ENCODE data around the gene BMPR1A. TPM values are rescaled to one million over a fixed set of nuclear protein-coding genes. Genes with fewer than 3 reads are reported as not detected.
"Not testable (repeated sequence)": the region's sequence is repeated elsewhere in the genome, so short reads cannot be mapped to it uniquely, and the experiment has no call there.

The BMPR1A gene
- total RNA-seq, 4 donors from 2014 or later = 72.7 to 89.5 (median 84.2) TPM

- Histone ChIP-seq H3K27me3 (no peaks in the 10 kb centered on the region), H3K36me3 (no peaks in the 10 kb centered on the region), H3K4me3 (replicated peaks in 1 of 3) (no peak overlapping the region), H3K4me1 (peaks cover 7 to 29% of the 10 kb centered on the region in 2 donors), H3K27ac (no peak overlapping the region), H3K9me3 (no peaks in the 10 kb centered on the region)
- WGBS, 2 donors = 85 to 88% methylated on average over 7 of the region's 7 CpGs
- no peak for TF ChIP-seq POLR2A (IDR thresholded peaks at IDR 0.05)
- no peak for DNase-seq
- intact Hi-C loops (cut with DNase I) = no loop called here
Observed at GRCh38 chr10:86952106-86952505, 195.7 kb downstream of the BMPR1A start.

DNA sequence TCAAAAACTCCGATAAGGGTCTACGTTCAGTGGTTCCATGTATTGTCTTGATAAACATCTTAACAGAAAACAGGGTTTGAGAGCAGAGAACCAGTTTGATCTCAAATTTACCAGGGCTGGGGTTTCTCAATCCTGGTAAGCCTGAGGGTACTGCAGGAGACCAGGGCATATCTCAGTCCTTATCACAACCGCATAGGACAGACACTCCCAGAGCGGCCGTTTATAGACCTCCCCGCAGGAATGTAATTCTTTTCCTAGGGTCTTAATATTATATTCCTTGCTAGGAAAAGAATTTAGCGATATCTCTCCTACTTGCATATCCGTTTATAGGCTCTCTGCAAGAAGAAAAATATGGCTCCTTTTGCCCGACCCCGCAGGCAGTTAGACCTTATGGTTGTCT, 196.3 kb downstream of the BMPR1A start:
- H3K4me3 ChIP-seq (replicated peaks in 1 of 3); intact Hi-C loops (cut with DNase I); H3K36me3 ChIP-seq; DNase-seq; H3K27ac ChIP-seq; H3K27me3 ChIP-seq; H3K9me3 ChIP-seq: not testable (repeated sequence)
- H3K4me1 ChIP-seq = peaks cover 7 to 32% of the 10 kb centered on the region in 2 donors
- 95 to 96% methylated on average over 10 of the region's 10 CpGs for WGBS, 2 donors

DNA sequence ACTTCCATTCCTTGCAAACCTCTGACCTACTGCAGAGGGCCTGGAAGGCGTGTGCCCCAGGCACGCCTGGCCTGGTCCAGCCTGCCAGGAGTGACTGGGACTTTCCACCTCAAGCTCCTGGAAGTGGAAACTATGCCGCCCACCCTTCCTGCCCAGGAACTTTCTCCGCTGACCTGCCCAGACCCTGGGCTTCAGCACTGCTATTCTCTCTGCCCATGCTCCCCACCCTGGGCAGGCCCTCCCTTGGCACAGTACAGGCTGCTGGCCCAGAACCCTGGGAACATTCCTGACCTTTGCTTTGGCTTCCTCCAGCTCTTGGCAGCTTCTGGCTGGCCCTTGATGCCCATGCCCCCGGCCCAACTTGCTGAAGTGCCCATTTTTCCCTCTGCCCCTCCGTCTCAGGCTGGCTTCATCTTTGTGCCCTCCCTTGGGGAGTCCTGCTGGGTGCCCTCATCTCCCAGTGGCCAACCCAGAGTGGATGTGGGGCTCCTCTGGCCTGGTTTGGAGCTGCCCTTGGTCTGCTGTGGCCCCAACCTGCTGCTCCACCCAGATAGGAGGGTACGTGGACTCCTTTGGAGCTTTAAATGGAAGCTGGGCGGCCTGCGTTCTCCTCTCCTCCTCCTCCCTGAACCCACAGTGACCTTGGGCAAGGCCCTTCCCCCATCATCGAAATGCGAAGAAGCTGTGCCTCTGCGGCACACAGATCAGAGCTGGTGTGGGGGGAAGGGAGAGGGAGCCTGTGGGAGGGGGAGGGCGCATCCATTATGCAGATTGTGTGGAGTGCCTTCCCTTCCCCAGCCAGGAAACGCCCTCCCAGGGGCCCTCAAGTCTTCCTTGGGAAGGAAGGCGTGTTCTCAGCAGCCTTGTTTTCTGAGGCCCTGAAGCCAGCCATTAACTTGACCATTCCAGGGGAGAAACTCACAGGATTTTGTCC, 197.6 kb downstream of the BMPR1A start:
- peak in 1 of 2 donors; percentile 47 for DNase-seq
- Histone ChIP-seq H3K27me3 (no peaks in the 10 kb centered on the region), H3K27ac (peak overlapping the region; percentile 61 to 85 (median 83)), H3K4me3 (replicated peaks in 1 of 3) (no peak overlapping the region), H3K4me1 (peaks cover 7 to 42% of the 10 kb centered on the region in 2 donors), H3K36me3 (no peaks in the 10 kb centered on the region), H3K9me3 (no peaks in the 10 kb centered on the region)
- intact Hi-C loops (cut with DNase I) = no loop called here
- WGBS, 2 donors = 58 to 67% methylated on average over 7 to 15 of the region's 15 CpGs
- TF ChIP-seq POLR2A (IDR thresholded peaks at IDR 0.05) = no peak
- TF ChIP-seq CTCF (IDR thresholded peaks at IDR 0.05) = no peak

GRCh38 chr10:86954681-86955500, 198.5 kb downstream of the BMPR1A start:
- Histone ChIP-seq H3K27me3 (no peaks in the 10 kb centered on the region), H3K36me3 (no peaks in the 10 kb centered on the region), H3K4me1 (peaks cover 7 to 51% of the 10 kb centered on the region in 2 donors), H3K27ac (peak overlapping the region; percentile 61 to 85 (median 83)), H3K9me3 (no peaks in the 10 kb centered on the region), H3K4me3 (replicated peaks in 1 of 3) (peak overlapping the region in 1 of 3 donors; percentile 13)
- WGBS, 2 donors = 72 to 76% methylated on average over 6 to 8 of the region's 13 CpGs
- no peak for TF ChIP-seq POLR2A (IDR thresholded peaks at IDR 0.05)
- no peak for TF ChIP-seq CTCF (IDR thresholded peaks at IDR 0.05)
- no peak for DNase-seq
- intact Hi-C loops (cut with DNase I) = no loop called here

GRCh38 chr10:86955501-86956194, 199.2 kb downstream of the BMPR1A start:
- TF ChIP-seq CTCF (IDR thresholded peaks at IDR 0.05) (no peak), POLR2A (IDR thresholded peaks at IDR 0.05) (no peak)
- Histone ChIP-seq H3K9me3 (no peaks in the 10 kb centered on the region), H3K36me3 (no peaks in the 10 kb centered on the region), H3K4me3 (replicated peaks in 1 of 3) (peak overlapping the region in 1 of 3 donors; percentile 13), H3K27ac (peak overlapping the region; percentile 61 to 85 (median 69)), H3K4me1 (peaks cover 7 to 57% of the 10 kb centered on the region in 2 donors), H3K27me3 (no peaks in the 10 kb centered on the region)
- WGBS, 2 donors = 62 to 74% methylated on average over 10 to 15 of the region's 16 CpGs
- intact Hi-C loops (cut with DNase I) = no loop called here
- no peak for DNase-seq
